GM21717 (cell line): Measurements from ENCODE around the gene ING3.

Source experiments
- ATAC-seq: cut with Tn5 transposase; IDR thresholded peaks from one replicate; pipeline ENCODE4 v1.9.1; 2021; ENCODE audit warnings: mild to moderate bottlenecking, moderate library complexity; ENCODE audit not compliant: unreplicated experiment

ING3 gene

GRCh38 chr7:121023683-121024511 is 73.3 kb downstream of the ING3 start:
- ATAC-seq, result no peak

DNA sequence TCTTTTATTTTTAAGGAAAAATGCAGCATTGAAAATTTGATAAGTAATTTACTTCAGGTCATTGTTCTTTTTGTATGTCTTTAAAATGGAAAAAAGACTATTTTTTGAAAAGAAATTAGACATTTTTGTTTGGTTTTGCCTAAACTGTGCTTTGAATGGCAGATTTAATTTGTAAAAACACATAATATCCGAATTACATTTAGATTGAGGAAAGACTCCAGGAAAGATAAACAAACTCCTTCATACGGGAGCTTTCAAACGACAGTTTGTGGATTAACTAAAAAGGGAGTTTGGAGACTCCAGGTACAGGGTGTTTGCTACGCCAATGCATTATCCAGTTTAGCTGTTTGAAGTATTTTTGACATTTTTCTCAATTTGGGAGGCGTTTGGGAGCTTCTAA is 74.0 kb downstream of the ING3 start:
- no peak for ATAC-seq

- ATAC-seq, result no peak
Measured at GRCh38 chr7:121026159-121026558, 75.6 kb downstream of the ING3 start.

GRCh38 chr7:121026577-121027111 is 76.1 kb downstream of the ING3 start:
- ATAC-seq, result no peak
